Effector memory CD4-positive, alpha-beta T cell (primary cell): ENCODE data around the gene MAT2B.

Experiments
- DNase-seq, 3 donors: peaks; one replicate each; pipeline ENCODE4 v3.0.0-alpha.2; 2020
- H3K27ac ChIP-seq: 2 replicates; pipeline ENCODE4 v1.7.0; 2013; ENCODE audit warnings: mild to moderate bottlenecking, low read length, moderate library complexity; ENCODE audit not compliant: insufficient read depth, poor library complexity, severe bottlenecking
- H3K27me3 ChIP-seq: replicated peaks from 2 replicates; pipeline ENCODE4 v1.7.0; 2013; ENCODE audit warnings: mild to moderate bottlenecking, low read length; ENCODE audit not compliant: insufficient read depth, control insufficient read depth, poor library complexity, severe bottlenecking
- H3K36me3 ChIP-seq: 2 replicates; pipeline ENCODE4 v1.7.0; 2013; ENCODE audit warnings: mild to moderate bottlenecking, low read length, moderate library complexity; ENCODE audit not compliant: control insufficient read depth, insufficient read depth
- H3K4me1 ChIP-seq: 2 replicates; pipeline ENCODE4 v1.7.0; 2013; ENCODE audit warnings: low read length, mild to moderate bottlenecking; ENCODE audit not compliant: control insufficient read depth, insufficient read depth, poor library complexity, severe bottlenecking
- H3K4me3 ChIP-seq: 2 replicates; pipeline ENCODE4 v1.7.0; 2013; ENCODE audit warnings: low read length, low read depth, mild to moderate bottlenecking; ENCODE audit not compliant: insufficient read depth, poor library complexity, severe bottlenecking
- H3K9me3 ChIP-seq: 2 replicates; pipeline ENCODE4 v1.7.0; 2013; ENCODE audit warnings: mild to moderate bottlenecking, low read length, moderate library complexity; ENCODE audit not compliant: control insufficient read depth

Gene MAT2B

DNA sequence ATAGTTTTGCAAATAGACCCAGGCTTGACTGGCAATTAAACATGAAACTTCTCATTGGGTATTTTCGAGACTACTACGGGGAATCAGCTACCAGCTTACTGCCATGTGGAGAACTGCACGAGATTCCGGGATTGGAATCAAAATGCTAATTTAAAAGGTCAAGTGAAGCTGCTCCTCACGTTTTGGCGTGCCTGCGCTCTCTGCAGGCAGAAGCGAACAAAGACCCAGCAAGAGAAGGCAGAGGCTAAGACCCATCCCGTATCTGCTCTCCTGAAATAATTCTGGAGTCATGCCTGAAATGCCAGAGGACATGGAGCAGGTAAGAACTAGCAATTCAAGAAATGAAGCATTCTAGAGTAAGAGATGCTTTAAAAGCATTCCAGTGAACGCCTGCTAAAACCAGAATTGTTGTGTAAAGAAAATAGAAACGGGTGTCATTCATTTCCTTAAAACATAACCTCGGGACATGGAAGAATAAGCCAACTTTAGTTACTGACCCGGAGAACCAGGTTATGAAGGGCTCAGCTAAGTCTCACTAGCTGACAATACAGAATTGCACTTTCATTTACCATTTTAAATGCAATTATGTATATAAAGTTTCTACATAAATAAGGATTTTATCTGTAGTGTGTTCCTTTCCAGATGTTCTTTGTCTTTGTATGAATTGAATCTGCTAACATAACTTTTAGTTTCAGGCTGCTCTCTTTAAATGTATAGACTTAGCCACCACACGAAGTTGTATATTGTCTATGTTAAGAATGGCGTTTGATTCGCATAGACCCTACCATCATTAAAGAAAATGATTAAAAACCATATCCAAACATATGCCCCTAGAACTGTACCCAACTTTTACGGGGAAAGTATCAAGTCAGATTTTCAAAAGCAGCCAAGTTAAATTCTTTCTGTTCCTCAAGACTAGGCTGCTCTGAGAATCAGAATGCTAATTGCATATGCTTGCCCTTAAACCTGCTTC lies 2.0 kb upstream of the MAT2B start:
- Histone ChIP-seq H3K9me3 (no peaks in the 10 kb centered on the region), H3K36me3 (no peaks in the 10 kb centered on the region), H3K27me3 (no peaks in the 10 kb centered on the region), H3K4me3 (peak overlapping the region; percentile 83), H3K4me1 (peaks cover 17% of the 10 kb centered on the region), H3K27ac (peak overlapping the region; percentile 98)
- no peak for DNase-seq

DNA sequence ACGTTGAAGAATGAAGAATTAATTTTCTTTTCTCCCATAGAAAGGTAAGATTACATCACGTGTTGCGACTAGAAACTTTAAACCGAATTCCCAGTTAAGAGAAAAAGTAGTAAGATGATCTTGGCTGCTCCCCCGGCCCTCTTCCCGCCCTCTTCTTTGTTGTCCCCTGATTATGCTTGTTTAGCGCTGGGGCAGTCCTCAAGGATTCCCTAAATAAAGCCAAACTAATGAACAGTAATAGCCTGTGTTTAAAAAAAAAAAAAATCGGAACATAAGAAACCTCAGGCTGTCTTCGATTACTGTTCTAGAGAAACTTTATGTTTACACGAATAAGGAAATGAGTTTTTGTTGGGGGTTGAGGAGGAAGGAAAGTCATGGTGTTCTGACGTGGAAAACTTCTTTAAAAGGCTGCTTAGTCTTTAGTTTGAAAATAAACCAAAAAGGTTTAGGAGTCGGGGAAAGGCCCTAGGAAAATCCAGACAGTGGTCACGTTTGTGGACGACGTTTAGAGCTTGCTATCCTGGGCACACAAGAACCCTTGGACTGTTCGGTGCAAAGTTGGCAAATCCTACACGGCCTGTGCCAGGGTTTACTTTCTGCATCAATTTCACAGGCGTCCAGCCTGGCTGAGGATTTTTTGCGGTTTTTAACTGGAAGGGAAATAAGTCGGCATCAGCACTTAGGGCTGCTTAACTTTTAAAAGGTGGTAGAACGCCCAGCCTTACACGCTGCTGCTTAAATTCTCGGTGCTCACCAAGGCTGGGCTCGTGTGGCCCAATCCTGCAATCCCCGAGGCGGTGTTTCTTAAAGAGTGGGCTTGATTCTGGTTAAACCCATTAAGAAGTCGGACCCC lies 1.1 kb upstream of the MAT2B start:
- peaks cover 21% of the 10 kb centered on the region for H3K4me1 ChIP-seq
- no peaks in the 10 kb centered on the region for H3K9me3 ChIP-seq
- peak overlapping the region; percentile 83 for H3K4me3 ChIP-seq
- H3K27me3 ChIP-seq: no peaks in the 10 kb centered on the region
- DNase-seq: peak in 1 of 3 donors; percentile 11
- H3K27ac ChIP-seq: peak overlapping the region; percentile 98
- H3K36me3 ChIP-seq: no peaks in the 10 kb centered on the region

DNA sequence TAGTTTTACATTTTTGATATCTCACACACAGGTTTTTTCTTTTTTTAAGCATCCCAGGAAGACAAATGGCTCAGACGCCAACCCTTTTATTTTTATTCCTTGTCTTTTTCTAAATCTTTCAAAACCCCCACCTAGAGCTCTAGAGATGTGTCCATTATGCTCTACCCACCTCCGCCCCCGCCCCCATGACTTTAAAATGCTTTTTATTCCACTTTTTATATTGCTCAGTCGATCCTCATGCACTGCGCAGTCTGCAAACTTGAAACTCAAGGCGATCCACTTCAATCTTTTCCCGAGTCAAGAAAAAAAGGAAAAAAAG lies 411 bp upstream of the MAT2B start:
- peak overlapping the region; percentile 98 for H3K27ac ChIP-seq
- H3K4me1 ChIP-seq: peaks cover 21% of the 10 kb centered on the region
- H3K4me3 ChIP-seq: peak overlapping the region; percentile 83
- no peak for DNase-seq
- H3K36me3 ChIP-seq: no peaks in the 10 kb centered on the region
- no peaks in the 10 kb centered on the region for H3K9me3 ChIP-seq
- no peaks in the 10 kb centered on the region for H3K27me3 ChIP-seq

DNA sequence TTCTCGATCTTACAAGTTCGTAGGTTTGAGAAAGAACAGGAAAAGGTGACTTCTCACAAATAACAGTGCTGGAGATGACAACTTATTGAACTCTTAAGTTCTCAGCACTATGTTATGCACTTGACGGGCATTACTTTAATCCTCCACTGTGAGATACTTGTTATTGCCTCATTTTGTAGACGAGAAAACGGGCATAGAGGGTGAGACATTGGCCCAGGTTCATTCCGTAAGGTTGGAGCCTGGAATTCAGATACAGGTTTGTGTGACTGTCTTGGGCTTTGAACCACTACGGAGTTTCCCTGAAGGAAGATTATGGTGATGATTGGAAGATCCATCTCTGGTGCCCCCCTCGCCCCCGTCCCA lies 657 bp downstream of the MAT2B start:
- Histone ChIP-seq H3K4me1 (peaks cover 21% of the 10 kb centered on the region), H3K27ac (peak overlapping the region; percentile 98), H3K9me3 (no peaks in the 10 kb centered on the region), H3K27me3 (no peaks in the 10 kb centered on the region), H3K4me3 (peak overlapping the region; percentile 83), H3K36me3 (no peaks in the 10 kb centered on the region)
- DNase-seq: no peak

DNA sequence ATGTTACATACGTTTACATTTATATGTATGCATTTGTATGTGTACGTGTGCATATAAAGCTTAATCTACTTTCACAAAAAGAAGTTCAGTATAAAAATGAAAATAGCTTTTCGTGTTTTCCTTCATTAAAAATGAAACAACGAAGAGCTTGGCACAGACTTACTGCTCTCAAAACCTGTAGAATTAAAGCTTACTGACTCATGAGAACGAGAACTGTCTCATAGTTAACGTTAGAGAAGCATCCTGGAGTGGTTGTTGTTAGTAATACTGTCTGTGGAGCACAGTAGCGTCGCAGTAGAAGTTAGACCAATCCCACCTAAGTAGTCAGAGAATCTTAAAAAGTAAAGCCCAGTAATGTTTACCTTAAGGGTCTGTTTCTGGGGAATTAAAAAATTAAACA lies 1.3 kb downstream of the MAT2B start:
- Histone ChIP-seq H3K9me3 (no peaks in the 10 kb centered on the region), H3K27ac (peak overlapping the region; percentile 98), H3K4me3 (peak overlapping the region; percentile 83), H3K36me3 (no peaks in the 10 kb centered on the region), H3K27me3 (no peaks in the 10 kb centered on the region), H3K4me1 (peaks cover 21% of the 10 kb centered on the region)
- DNase-seq: no peak

DNA sequence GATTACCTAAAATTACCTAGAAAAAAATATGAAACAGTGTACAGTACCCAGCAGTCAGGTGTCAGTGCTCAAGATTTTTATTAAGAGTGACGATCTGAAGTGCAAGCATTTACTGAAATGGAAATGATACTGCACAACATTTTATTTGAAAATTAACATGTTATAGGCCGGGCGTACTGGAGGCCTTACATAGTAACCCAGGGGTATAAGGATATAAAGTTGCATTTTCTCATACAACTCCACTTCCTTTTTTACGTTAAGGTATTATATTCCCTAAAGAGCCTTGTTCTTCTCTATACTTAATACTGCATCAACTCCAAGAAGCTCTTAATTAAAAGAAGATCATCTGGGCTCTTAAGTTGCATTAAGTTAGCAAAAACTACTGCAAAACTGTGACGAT lies 3.3 kb downstream of the MAT2B start:
- no peaks in the 10 kb centered on the region for H3K27me3 ChIP-seq
- H3K4me1 ChIP-seq: peaks cover 17% of the 10 kb centered on the region
- peak overlapping the region; percentile 98 for H3K27ac ChIP-seq
- no peaks in the 10 kb centered on the region for H3K9me3 ChIP-seq
- peak overlapping the region; percentile 40 for H3K4me3 ChIP-seq
- H3K36me3 ChIP-seq: peaks cover 13% of the 10 kb centered on the region
- no peak for DNase-seq

DNA sequence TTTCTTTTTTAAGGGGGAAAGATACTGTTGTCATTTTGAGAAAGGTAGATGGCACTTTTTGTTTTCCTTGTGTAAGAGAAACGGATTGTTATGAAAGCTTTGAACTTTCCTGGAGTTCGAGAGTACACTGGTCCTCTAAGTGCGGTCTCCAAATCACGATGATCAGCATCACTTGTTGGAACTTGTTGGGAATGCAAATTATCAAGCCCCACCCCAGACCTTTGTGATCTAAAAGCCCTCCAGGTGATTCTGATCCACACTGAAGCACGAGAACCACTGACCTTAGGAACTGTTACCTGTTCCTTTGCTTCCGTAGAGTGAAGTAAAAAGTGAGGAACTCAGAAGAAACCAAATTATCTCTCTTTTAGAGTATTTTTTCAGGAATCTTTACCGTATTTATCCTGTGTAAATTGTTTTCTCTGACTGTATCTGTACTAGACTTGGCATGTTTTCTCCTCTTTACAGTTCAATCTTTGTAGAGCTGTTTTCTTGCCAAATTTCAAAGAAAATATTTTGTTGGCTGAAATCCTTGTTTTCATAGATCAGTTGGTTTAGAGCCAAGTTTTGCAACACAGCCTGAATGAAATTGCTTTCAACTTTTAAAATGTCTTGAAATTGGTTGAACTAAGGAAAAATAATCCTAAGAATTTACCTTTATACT lies 4.0 kb downstream of the MAT2B start:
- Histone ChIP-seq H3K9me3 (no peaks in the 10 kb centered on the region), H3K4me1 (peaks cover 17% of the 10 kb centered on the region), H3K4me3 (peak overlapping the region; percentile 40), H3K27ac (peak overlapping the region; percentile 98), H3K27me3 (no peaks in the 10 kb centered on the region), H3K36me3 (peaks cover 18% of the 10 kb centered on the region)
- DNase-seq: no peak

DNA sequence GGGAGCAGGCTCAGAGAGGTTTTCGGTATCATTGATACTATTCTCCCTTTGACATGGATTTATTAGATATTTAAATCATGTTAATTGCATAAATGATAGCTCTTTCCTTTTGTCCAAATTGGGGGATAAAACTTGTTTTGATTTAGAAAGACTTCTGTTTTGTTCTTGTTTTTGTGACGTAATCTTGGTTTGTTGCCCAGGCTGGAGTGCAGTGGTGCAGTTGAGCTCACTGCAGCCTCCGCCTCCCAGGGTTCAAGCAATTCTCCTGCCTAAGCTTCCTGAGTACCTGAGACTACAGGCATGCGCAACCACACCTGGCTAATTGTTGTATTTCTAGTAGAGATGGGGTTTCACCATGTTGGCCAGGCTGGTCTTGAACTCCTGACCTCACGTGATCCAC lies 7.1 kb downstream of the MAT2B start:
- no peak overlapping the region for H3K4me3 ChIP-seq
- no peaks in the 10 kb centered on the region for H3K9me3 ChIP-seq
- peaks cover 45% of the 10 kb centered on the region for H3K36me3 ChIP-seq
- H3K27me3 ChIP-seq: no peaks in the 10 kb centered on the region
- no peak overlapping the region for H3K27ac ChIP-seq
- DNase-seq: no peak
- peaks cover 12% of the 10 kb centered on the region for H3K4me1 ChIP-seq

DNA sequence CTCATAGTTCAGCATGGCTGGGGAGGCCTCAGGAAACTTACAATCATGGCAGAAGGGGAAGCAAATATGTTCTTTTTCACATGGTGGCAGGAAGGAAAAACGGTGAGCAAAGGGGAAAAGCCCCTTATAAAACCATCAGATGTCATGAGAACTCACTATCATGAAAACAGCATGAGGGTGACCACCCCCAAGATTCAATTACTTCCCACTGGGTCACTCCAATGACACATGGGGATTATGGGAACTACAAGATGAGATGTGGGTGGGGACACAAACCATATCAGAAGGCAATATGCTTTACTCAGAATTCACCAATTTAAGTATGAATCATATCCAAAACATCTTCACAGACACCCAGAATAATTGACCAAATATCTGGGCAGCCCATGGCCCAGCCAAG lies 19.7 kb downstream of the MAT2B start:
- H3K27me3 ChIP-seq: no peaks in the 10 kb centered on the region
- H3K4me1 ChIP-seq: no peaks in the 10 kb centered on the region
- no peaks in the 10 kb centered on the region for H3K36me3 ChIP-seq
- H3K27ac ChIP-seq: no peak overlapping the region
- H3K4me3 ChIP-seq: no peak overlapping the region
- H3K9me3 ChIP-seq: no peaks in the 10 kb centered on the region
- DNase-seq: no peak
